K562 (cell line): Measurements from ENCODE around the gene TMEM222. TPM values are rescaled to one million over a fixed set of nuclear protein-coding genes. Genes with fewer than 3 reads are reported as not detected.

ENCODE experiments used
- ASH1L ChIP-seq: fragments of 450-650 bp; IDR thresholded peaks from 2 replicates; pipeline ENCODE4 v1.6.1; 2018; ENCODE audit warnings: borderline replicate concordance, mild to moderate bottlenecking, low read depth; ENCODE audit not compliant: partially characterized antibody
- BRD9 ChIP-seq: fragments of 450-650 bp; IDR thresholded peaks from 2 replicates; pipeline ENCODE4 v1.6.1; 2018; ENCODE audit warnings: low read depth; ENCODE audit not compliant: partially characterized antibody
- CBX5 ChIP-seq: IDR thresholded peaks from 2 replicates; pipeline ENCODE4 v1.6.1; 2014; ENCODE audit warnings: low read depth, borderline replicate concordance
- FOXO4 ChIP-seq: fragments of 450-650 bp; formaldehyde crosslinking; IDR thresholded peaks from 2 replicates; pipeline ENCODE4 v1.4.0; 2020; ENCODE audit warnings: mild to moderate bottlenecking, moderate library complexity
- HMG20A ChIP-seq: fragments of 450-650 bp; formaldehyde crosslinking; conservative IDR thresholded peaks from 2 replicates; pipeline ENCODE4 v1.4.0; 2020; ENCODE audit warnings: mild to moderate bottlenecking, mixed read lengths
- HSF4 ChIP-seq: fragments of 250-450 bp; sonication (Bioruptor Pico); IDR thresholded peaks from 2 replicates; pipeline ENCODE4 v2.1.2; 2022; ENCODE audit warnings: mild to moderate bottlenecking, moderate library complexity, borderline replicate concordance
- JUND ChIP-seq, 2 experiments: IDR thresholded peaks; 2 replicates in 1 of 2; 3 replicates in 1 of 2; pipeline ENCODE4 v1.6.1; 2011; ENCODE audit warnings: borderline replicate concordance in 2 of 2, low read depth in 2 of 2, low read length in 2 of 2, improper control_type of control experiment in 1 of 2, missing biosample characterization in 1 of 2, missing genetic modification characterization in 1 of 2, missing genetic modification reagents in 1 of 2
- KAT8 ChIP-seq: fragments of 450-650 bp; IDR thresholded peaks from 2 replicates; pipeline ENCODE4 v1.6.1; 2016; ENCODE audit warnings: low read depth, mild to moderate bottlenecking
- KLF1 ChIP-seq: fragments of 450-650 bp; IDR thresholded peaks from 2 replicates; pipeline ENCODE4 v1.6.1; 2016; ENCODE audit warnings: missing genetic modification characterization, missing compliant biosample characterization
- MCM7 ChIP-seq, 2 experiments: fragments of 450-650 bp; IDR thresholded peaks; 2 replicates each; pipeline ENCODE4 v1.6.1; 2016 to 2018
- PCBP1 ChIP-seq: fragments of 200-400 bp; formaldehyde crosslinking; IDR thresholded peaks from 2 replicates; pipeline ENCODE4 v1.6.1; 2018; ENCODE audit warnings: mild to moderate bottlenecking, low read depth, low read length; ENCODE audit not compliant: poor library complexity, severe bottlenecking
- PHF21A ChIP-seq: fragments of 450-650 bp; IDR thresholded peaks from 2 replicates; pipeline ENCODE4 v1.6.1; 2017; ENCODE audit warnings: low read depth, borderline replicate concordance
- PHTF2 ChIP-seq: fragments of 250-450 bp; sonication (Bioruptor Pico); IDR thresholded peaks from 2 replicates; pipeline ENCODE4 v1.5.0; 2021; ENCODE audit warnings: mild to moderate bottlenecking
- PREB ChIP-seq: sonication (generic); formaldehyde crosslinking; IDR thresholded peaks from 2 replicates; pipeline ENCODE4 v1.8.1; 2023; ENCODE audit warnings: mild to moderate bottlenecking, missing genetic modification reagents
- RB1 ChIP-seq: fragments of 450-650 bp; IDR thresholded peaks from 2 replicates; pipeline ENCODE4 v1.6.1; 2017; ENCODE audit warnings: low read depth, mild to moderate bottlenecking
- RFX5 ChIP-seq: IDR thresholded peaks from 2 replicates; pipeline ENCODE4 v1.6.1; 2011; ENCODE audit warnings: low read depth, mild to moderate bottlenecking, improper control_type of control experiment, low read length
- SMARCA5 ChIP-seq: fragments of 450-650 bp; IDR thresholded peaks from 2 replicates; pipeline ENCODE4 v1.6.1; 2016
- STAG1 ChIP-seq: sonication (generic); formaldehyde crosslinking; IDR thresholded peaks from 2 replicates; pipeline ENCODE4 v1.5.0; 2020; ENCODE audit warnings: missing genetic modification reagents, borderline replicate concordance
- ZNF175 ChIP-seq: fragments of 200-800 bp; sonication (Bioruptor generic); IDR thresholded peaks from 2 replicates; pipeline ENCODE4 v1.6.1; 2016; ENCODE audit warnings: low read depth, mild to moderate bottlenecking, missing genetic modification characterization, missing compliant biosample characterization
- ZNF77 ChIP-seq: fragments of 250-450 bp; sonication (Bioruptor Pico); IDR thresholded peaks from 2 replicates; pipeline ENCODE4 v1.5.0; 2020
- polyA plus RNA-seq, 8 experiments: library from polyadenylated mRNA; depleted of rRNA in 4 of 8; stranded (reverse) in 5 of 8; unstranded in 3 of 8; fragments of >200 nt; fragmentation: Nextera tagmentation in 2 of 8; fragmentation: Illumina TruSeq in 1 of 8; extraction: Ambion mirVana in 2 of 8; extraction: Trizol in 1 of 8; gene quantifications; 2 replicates each; pipeline versions ENCODE4 v1.2.1 to v1.2.3, GENCODE V29; 2011 to 2014; ENCODE audit warnings: inconsistent platforms in 1 of 8, missing spikeins in 1 of 8
- total RNA-seq, 7 experiments: library from RNA; depleted of rRNA in 6 of 7; stranded (reverse); fragments of >200 nt in 6 of 7; fragmentation: Illumina TruSeq in 2 of 7; extraction: Trizol in 2 of 7; gene quantifications; 2 replicates each; pipeline versions ENCODE4 v1.2.1 to v1.2.3, GENCODE V29; 2011 to 2021; ENCODE audit warnings: low replicate concordance in 1 of 7
- TF ChIP-seq, protein P1 (sequence below): fragments of 450-650 bp; IDR thresholded peaks from 2 replicates; pipeline ENCODE4 v1.6.1; 2016; ENCODE audit warnings: missing biosample characterization, missing genetic modification characterization
- TF ChIP-seq, protein P2 (sequence below): IDR thresholded peaks from 2 replicates; pipeline ENCODE4 v1.6.1; 2011; ENCODE audit not compliant: insufficient read length; ENCODE audit errors: extremely low read depth
- TF ChIP-seq, protein P3 (sequence below): IDR thresholded peaks from 2 replicates; pipeline ENCODE4 v1.6.1; 2014; ENCODE audit warnings: antibody characterized with exemption

The TMEM222 gene
- total and polyA plus RNA-seq, 9 of the 15 experiments (the other 6 are each of a cell fraction or from before 2014, with no cell fraction given), result 6.9 to 48.0 (median 32.8) TPM

- no peak for TF ChIP-seq PREB (CRISPR knock-in tag)
- TF ChIP-seq BRD9, result no peak
- no peak for TF ChIP-seq HMG20A (CRISPR knock-in tag)
- no peak for TF ChIP-seq HSF4 (CRISPR knock-in tag)
- TF ChIP-seq, protein P1, sequence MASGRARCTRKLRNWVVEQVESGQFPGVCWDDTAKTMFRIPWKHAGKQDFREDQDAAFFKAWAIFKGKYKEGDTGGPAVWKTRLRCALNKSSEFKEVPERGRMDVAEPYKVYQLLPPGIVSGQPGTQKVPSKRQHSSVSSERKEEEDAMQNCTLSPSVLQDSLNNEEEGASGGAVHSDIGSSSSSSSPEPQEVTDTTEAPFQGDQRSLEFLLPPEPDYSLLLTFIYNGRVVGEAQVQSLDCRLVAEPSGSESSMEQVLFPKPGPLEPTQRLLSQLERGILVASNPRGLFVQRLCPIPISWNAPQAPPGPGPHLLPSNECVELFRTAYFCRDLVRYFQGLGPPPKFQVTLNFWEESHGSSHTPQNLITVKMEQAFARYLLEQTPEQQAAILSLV (tag), result no peak
- TF ChIP-seq MCM7 (IDR thresholded peaks at IDR 0.05), result no peak
- TF ChIP-seq FOXO4 (CRISPR knock-in tag), result no peak
- TF ChIP-seq RB1, result no peak
- TF ChIP-seq KAT8, result no peak
- TF ChIP-seq RFX5, result no peak
- TF ChIP-seq ZNF175, result no peak
- TF ChIP-seq ASH1L, result no peak
- no peak for TF ChIP-seq KLF1 (tag)
- TF ChIP-seq CBX5, result no peak
- TF ChIP-seq PHF21A, result no peak
- TF ChIP-seq, protein P2, sequence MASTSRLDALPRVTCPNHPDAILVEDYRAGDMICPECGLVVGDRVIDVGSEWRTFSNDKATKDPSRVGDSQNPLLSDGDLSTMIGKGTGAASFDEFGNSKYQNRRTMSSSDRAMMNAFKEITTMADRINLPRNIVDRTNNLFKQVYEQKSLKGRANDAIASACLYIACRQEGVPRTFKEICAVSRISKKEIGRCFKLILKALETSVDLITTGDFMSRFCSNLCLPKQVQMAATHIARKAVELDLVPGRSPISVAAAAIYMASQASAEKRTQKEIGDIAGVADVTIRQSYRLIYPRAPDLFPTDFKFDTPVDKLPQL, result no peak
- TF ChIP-seq JUND (IDR thresholded peaks at IDR 0.05; ENCODE audit: borderline replicate concordance, low read depth, low read length), result no peak
- no peak for TF ChIP-seq JUND (tag; IDR thresholded peaks at IDR 0.05; ENCODE audit: borderline replicate concordance, low read depth, low read length)
- no peak for TF ChIP-seq ZNF77
- TF ChIP-seq, protein P3, sequence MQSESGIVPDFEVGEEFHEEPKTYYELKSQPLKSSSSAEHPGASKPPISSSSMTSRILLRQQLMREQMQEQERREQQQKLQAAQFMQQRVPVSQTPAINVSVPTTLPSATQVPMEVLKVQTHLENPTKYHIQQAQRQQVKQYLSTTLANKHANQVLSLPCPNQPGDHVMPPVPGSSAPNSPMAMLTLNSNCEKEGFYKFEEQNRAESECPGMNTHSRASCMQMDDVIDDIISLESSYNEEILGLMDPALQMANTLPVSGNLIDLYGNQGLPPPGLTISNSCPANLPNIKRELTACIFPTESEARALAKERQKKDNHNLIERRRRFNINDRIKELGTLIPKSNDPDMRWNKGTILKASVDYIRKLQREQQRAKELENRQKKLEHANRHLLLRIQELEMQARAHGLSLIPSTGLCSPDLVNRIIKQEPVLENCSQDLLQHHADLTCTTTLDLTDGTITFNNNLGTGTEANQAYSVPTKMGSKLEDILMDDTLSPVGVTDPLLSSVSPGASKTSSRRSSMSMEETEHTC, result no peak
- TF ChIP-seq SMARCA5, result no peak
- TF ChIP-seq STAG1 (CRISPR knock-in tag), result no peak
- TF ChIP-seq PHTF2, result no peak
- TF ChIP-seq PCBP1, result no peak
Measured at GRCh38 chr1:27342778-27343638, 21.0 kb downstream of the TMEM222 start (continued).
